SU-DHL-6 (cell line): ENCODE measurements around the gene CXXC5.

ENCODE experiments used
- H2AFZ ChIP-seq: fragments of 200-600 bp; sonication (generic); 2 replicates; pipeline ENCODE4 v1.6.1; 2014; ENCODE audit warnings: low read depth, mild to moderate bottlenecking, moderate library complexity, mixed read lengths, antibody characterized with exemption, low read length; ENCODE audit not compliant: severe bottlenecking
- H3F3A ChIP-seq: fragments of 200-600 bp; shearing (Covaris generic); 2 replicates; pipeline ENCODE4 v1.6.0; 2016; ENCODE audit warnings: antibody characterized with exemption, mild to moderate bottlenecking; ENCODE audit not compliant: insufficient read depth
- H3K27ac ChIP-seq: fragments of 200-600 bp; sonication (generic); 2 replicates; pipeline ENCODE4 v1.5.1; 2016; ENCODE audit warnings: low read depth, mild to moderate bottlenecking, low read length, moderate library complexity, mixed read lengths
- H3K27me3 ChIP-seq: fragments of 200-600 bp; sonication (generic), shearing (Covaris generic); 2 replicates; pipeline ENCODE4 v1.6.0; 2014; ENCODE audit warnings: mild to moderate bottlenecking, low read length
- H3K36me3 ChIP-seq: fragments of 200-600 bp; sonication (generic); 2 replicates; pipeline ENCODE4 v1.6.1; 2014; ENCODE audit warnings: mild to moderate bottlenecking, low read length, mixed read lengths
- H3K4me2 ChIP-seq: fragments of 300-600, 200-600 bp; shearing (Covaris generic), sonication (generic); 2 replicates; pipeline ENCODE4 v1.6.0; 2014; ENCODE audit warnings: low read length, low read depth, mild to moderate bottlenecking; ENCODE audit not compliant: poor library complexity, severe bottlenecking
- H3K4me3 ChIP-seq: fragments of 200-600 bp; sonication (generic); 2 replicates; pipeline ENCODE4 v1.5.1; 2014; ENCODE audit warnings: antibody characterized with exemption, low read length, mild to moderate bottlenecking, mixed read lengths; ENCODE audit not compliant: insufficient read depth, poor library complexity, severe bottlenecking
- H3K79me2 ChIP-seq: fragments of 200-600 bp; sonication (generic); 2 replicates; pipeline ENCODE4 v1.6.1; 2014; ENCODE audit warnings: mild to moderate bottlenecking, low read length, moderate library complexity; ENCODE audit not compliant: insufficient read depth
- H3K9ac ChIP-seq: fragments of 200-600 bp; sonication (generic); 2 replicates; pipeline ENCODE4 v1.7.0; 2014; ENCODE audit warnings: mild to moderate bottlenecking, low read length
- H3K9me2 ChIP-seq: fragments of 200-600 bp; sonication (generic); replicated peaks from 2 replicates; pipeline ENCODE4 v1.6.1; 2014; ENCODE audit warnings: low read length; ENCODE audit not compliant: insufficient read depth
- H3K9me3 ChIP-seq: fragments of 200-600 bp; sonication (generic); 2 replicates; pipeline ENCODE4 v1.6.1; 2014; ENCODE audit warnings: low read length, mixed read lengths; ENCODE audit not compliant: insufficient read depth
- H4K20me1 ChIP-seq: fragments of 200-600 bp; sonication (generic); 2 replicates; pipeline ENCODE4 v1.6.1; 2014; ENCODE audit warnings: low read depth, mild to moderate bottlenecking, antibody characterized with exemption, low read length, moderate library complexity, mixed read lengths
- EZH2phosphoT487 ChIP-seq: fragments of 200-600 bp; sonication (generic), shearing (Covaris generic); conservative IDR thresholded peaks from 2 replicates; pipeline ENCODE4 v1.6.1; 2018; ENCODE audit warnings: mild to moderate bottlenecking, antibody characterized with exemption, low read length, moderate library complexity, mixed read lengths
- TF ChIP-seq, protein P1 (sequence below): fragments of 200-600 bp; sonication (generic); IDR thresholded peaks from one replicate; pipeline ENCODE4 v1.5.1; 2017; ENCODE audit warnings: antibody characterized with exemption, mild to moderate bottlenecking, low read length, moderate library complexity; ENCODE audit not compliant: insufficient read depth, poor library complexity, severe bottlenecking

The CXXC5 gene

DNA sequence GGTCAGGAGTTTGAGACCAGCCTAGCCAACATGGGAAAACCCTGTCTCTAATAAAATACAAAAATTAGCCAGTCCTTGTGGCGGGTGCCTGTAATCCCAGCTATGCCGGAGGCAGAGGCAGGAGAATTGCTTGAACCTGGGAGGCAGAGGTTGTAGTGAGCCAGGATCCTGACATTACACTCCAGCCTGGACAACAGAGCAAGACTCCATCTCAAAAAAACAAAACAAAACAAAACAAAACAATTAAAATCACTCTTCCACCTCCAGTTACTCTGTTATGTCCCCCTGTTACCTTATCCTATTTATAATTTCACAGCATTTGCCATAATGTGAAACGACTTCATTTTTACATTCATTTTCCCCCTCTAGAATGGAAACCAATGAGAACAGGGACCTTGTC lies 54.4 kb downstream of the CXXC5 start:
- TF ChIP-seq, protein P1, sequence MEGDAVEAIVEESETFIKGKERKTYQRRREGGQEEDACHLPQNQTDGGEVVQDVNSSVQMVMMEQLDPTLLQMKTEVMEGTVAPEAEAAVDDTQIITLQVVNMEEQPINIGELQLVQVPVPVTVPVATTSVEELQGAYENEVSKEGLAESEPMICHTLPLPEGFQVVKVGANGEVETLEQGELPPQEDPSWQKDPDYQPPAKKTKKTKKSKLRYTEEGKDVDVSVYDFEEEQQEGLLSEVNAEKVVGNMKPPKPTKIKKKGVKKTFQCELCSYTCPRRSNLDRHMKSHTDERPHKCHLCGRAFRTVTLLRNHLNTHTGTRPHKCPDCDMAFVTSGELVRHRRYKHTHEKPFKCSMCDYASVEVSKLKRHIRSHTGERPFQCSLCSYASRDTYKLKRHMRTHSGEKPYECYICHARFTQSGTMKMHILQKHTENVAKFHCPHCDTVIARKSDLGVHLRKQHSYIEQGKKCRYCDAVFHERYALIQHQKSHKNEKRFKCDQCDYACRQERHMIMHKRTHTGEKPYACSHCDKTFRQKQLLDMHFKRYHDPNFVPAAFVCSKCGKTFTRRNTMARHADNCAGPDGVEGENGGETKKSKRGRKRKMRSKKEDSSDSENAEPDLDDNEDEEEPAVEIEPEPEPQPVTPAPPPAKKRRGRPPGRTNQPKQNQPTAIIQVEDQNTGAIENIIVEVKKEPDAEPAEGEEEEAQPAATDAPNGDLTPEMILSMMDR, result no peak
- no peak for TF ChIP-seq EZH2phosphoT487
- Histone ChIP-seq H3K9me2 (no peaks in the 10 kb centered on the region), H3K9me3 (no peaks in the 10 kb centered on the region), H3K9ac (no peak overlapping the region), H3F3A (no peaks in the 10 kb centered on the region), H3K4me3 (no peak overlapping the region), H2AFZ (no peak overlapping the region), H3K79me2 (no peaks in the 10 kb centered on the region), H3K4me2 (no peak overlapping the region), H3K27ac (no peak overlapping the region), H4K20me1 (no peaks in the 10 kb centered on the region), H3K36me3 (no peaks in the 10 kb centered on the region), H3K27me3 (no peaks in the 10 kb centered on the region)

- Histone ChIP-seq H3K27me3 (no peaks in the 10 kb centered on the region), H3F3A (no peaks in the 10 kb centered on the region), H4K20me1 (no peaks in the 10 kb centered on the region), H3K9ac (no peak overlapping the region), H3K79me2 (no peaks in the 10 kb centered on the region), H3K9me2 (no peaks in the 10 kb centered on the region), H3K36me3 (no peaks in the 10 kb centered on the region), H3K27ac (no peak overlapping the region), H2AFZ (no peak overlapping the region), H3K4me3 (no peak overlapping the region), H3K4me2 (no peak overlapping the region), H3K9me3 (no peaks in the 10 kb centered on the region)
- TF ChIP-seq, protein P1, result no peak
- TF ChIP-seq EZH2phosphoT487, result no peak
Measured at GRCh38 chr5:139704748-139705147, 56.6 kb downstream of the CXXC5 start.

DNA sequence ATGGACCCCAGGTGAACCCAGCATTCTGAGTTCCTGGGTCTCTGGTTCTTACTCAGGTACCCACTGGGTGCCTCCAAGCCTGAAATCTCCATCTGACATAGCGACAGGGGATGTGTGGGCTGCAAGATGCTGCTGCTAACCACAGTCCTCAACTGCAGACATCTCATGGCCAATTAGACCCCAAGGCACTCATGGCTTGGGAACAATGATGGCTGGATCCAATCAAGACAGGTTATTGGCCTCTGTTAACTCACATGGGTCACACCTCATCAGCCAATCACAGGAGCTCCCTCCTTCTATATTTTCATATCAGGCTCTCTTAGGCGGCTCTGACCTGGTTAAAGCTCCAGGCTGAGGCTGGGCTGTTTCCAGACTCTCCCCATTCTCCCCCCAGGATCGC lies 57.0 kb downstream of the CXXC5 start:
- Histone ChIP-seq H3K9me3 (no peaks in the 10 kb centered on the region), H3K9me2 (no peaks in the 10 kb centered on the region), H2AFZ (no peak overlapping the region), H3K36me3 (no peaks in the 10 kb centered on the region), H4K20me1 (no peaks in the 10 kb centered on the region), H3K9ac (no peak overlapping the region), H3K27me3 (no peaks in the 10 kb centered on the region), H3K79me2 (no peaks in the 10 kb centered on the region), H3K27ac (no peak overlapping the region), H3K4me2 (no peak overlapping the region), H3F3A (peaks cover 2% of the 10 kb centered on the region; the same call in 1 of the 2 replicates), H3K4me3 (no peak overlapping the region)
- TF ChIP-seq, protein P1, result no peak
- TF ChIP-seq EZH2phosphoT487, result no peak
